A673 (cell line): ENCODE results near the gene ITPRIPL2. TPM values are rescaled to one million over a fixed set of nuclear protein-coding genes. Genes with fewer than 3 reads are reported as not detected.

Experiments used
- BruUV-seq: library from RNA; stranded (reverse); fragments of 400-500 nt; replicated peaks from 2 replicates; lab custom pipeline; 2021; lab: Mats Ljungman, UMichigan
- CTCF ChIA-PET: fragments of 300-600 bp; sonication (Branson Sonifier 250); formaldehyde crosslinking; loops from one replicate; lab custom pipeline; 2022; ENCODE audit warnings: antibody characterized with exemption; lab: Charles Lee
- POLR2A ChIA-PET: fragments of 300-600 bp; sonication (Branson Sonifier 250); formaldehyde crosslinking; loops from one replicate; lab custom pipeline; 2022; ENCODE audit warnings: antibody characterized with exemption; ENCODE audit not compliant: low non-redundant PET; lab: Charles Lee
- DNase-seq: peaks from one replicate; pipeline ENCODE4 v3.0.0-alpha.2; 2015; ENCODE audit warnings: low spot score
- H3K27ac ChIP-seq: fragments of 200-600 bp; sonication (generic); 2 replicates; pipeline ENCODE4 v1.5.1; 2016; ENCODE audit warnings: mixed run types, low read depth, mild to moderate bottlenecking, mixed read lengths, antibody characterized with exemption, low read length; ENCODE audit not compliant: poor library complexity, severe bottlenecking
- H3K27me3 ChIP-seq: fragments of 200-600 bp; sonication (generic); replicated peaks from 2 replicates; pipeline ENCODE4 v1.6.1; 2017; ENCODE audit warnings: mixed run types, low read depth, mild to moderate bottlenecking, mixed read lengths, antibody characterized with exemption, low read length; ENCODE audit not compliant: insufficient read depth, poor library complexity
- H3K36me3 ChIP-seq: fragments of 200-600 bp; sonication (generic); 2 replicates; pipeline ENCODE4 v1.6.1; 2016; ENCODE audit warnings: mixed run types, mild to moderate bottlenecking, mixed read lengths, antibody characterized with exemption, low read length; ENCODE audit not compliant: insufficient read depth, poor library complexity, severe bottlenecking
- H3K4me1 ChIP-seq: fragments of 200-600 bp; sonication (generic); 2 replicates; pipeline ENCODE4 v1.6.1; 2017; ENCODE audit warnings: mixed run types, mild to moderate bottlenecking, mixed read lengths, antibody characterized with exemption, low read length; ENCODE audit not compliant: insufficient read depth, poor library complexity, severe bottlenecking
- H3K4me3 ChIP-seq: fragments of 200-600 bp; sonication (generic); 2 replicates; pipeline ENCODE4 v1.5.1; 2016; ENCODE audit warnings: low read depth, mixed run types, mild to moderate bottlenecking, mixed read lengths, low read length; ENCODE audit not compliant: poor library complexity, severe bottlenecking
- H3K9me3 ChIP-seq: fragments of 200-600 bp; sonication (generic); 2 replicates; pipeline ENCODE4 v1.6.1; 2016; ENCODE audit warnings: mixed run types, low read depth, mild to moderate bottlenecking, mixed read lengths, antibody characterized with exemption, low read length; ENCODE audit not compliant: poor library complexity, severe bottlenecking
- EZH2 ChIP-seq: fragments of 200-600 bp; sonication (generic); IDR thresholded peaks from 2 replicates; pipeline ENCODE4 v1.6.1; 2017; ENCODE audit warnings: borderline replicate concordance, low read depth, mild to moderate bottlenecking, mixed read lengths, antibody characterized with exemption, low read length; ENCODE audit not compliant: poor library complexity, severe bottlenecking
- intact Hi-C: fragments of 100-400 bp; cut with micrococcal nuclease; formaldehyde crosslinking; loops from one replicate; pipeline ENCODE4 v1.10.0; 2022; ENCODE audit not compliant: unreplicated experiment
- total RNA-seq: library from RNA; stranded (reverse); gene quantifications from 2 replicates; pipeline ENCODE4 v1.2.3, GENCODE V29; 2021
- TF ChIP-seq, protein P1 (sequence below): fragments of 300-800, 200-600 bp; sonication (generic); conservative IDR thresholded peaks from 2 replicates; pipeline ENCODE4 v1.5.1; 2017; ENCODE audit warnings: low read depth, mild to moderate bottlenecking, antibody characterized with exemption, low read length, moderate library complexity, mixed read lengths

The ITPRIPL2 gene
- total RNA-seq, 1 experiment from 2014 or later = 20.2 TPM

DNA sequence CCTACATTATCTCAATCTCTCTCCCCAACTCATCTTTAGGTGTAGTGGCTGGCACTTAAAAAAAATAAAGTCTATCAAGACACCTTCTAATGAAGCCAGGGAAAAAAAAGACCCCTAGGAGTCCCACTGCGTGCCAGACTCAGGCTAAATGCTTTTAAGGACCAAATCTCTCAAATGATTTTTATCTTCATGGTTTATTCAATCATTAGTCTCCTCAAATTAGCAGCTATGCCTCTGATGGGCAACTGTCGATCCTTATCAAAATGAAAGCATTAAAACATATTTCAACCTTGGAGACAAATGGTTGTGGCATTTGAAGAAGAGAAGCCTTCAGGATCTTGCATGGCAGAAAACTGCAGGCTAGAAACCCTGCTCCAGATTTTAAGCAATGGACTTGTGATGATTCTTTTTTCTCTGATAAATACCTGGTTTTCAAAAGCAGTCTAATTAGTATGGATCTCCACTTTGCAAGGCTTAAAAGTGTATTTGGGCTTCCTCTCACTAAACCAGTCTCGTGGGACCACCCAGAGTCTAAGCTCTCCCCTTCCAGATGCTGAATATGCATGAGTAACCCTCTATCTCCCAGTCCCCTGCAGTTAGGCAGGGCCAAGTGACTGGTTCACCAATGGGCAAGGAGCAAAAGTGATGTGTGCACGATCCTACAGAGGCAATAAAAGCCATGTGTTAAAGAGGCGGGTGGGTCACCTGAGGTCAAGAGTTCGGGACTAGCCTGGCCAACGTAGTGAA, 14.9 kb downstream of the ITPRIPL2 start:
- BruUV-seq = no TSS peak
- no peak overlapping the region for H3K4me3 ChIP-seq
- CTCF ChIA-PET = no interaction called here
- H3K4me1 ChIP-seq = peaks cover 48% of the 10 kb centered on the region
- DNase-seq = peak; percentile 87
- H3K27ac ChIP-seq = peak overlapping the region; percentile 90
- no peaks in the 10 kb centered on the region for H3K27me3 ChIP-seq
- POLR2A ChIA-PET = no interaction called here
- TF ChIP-seq, protein P1, sequence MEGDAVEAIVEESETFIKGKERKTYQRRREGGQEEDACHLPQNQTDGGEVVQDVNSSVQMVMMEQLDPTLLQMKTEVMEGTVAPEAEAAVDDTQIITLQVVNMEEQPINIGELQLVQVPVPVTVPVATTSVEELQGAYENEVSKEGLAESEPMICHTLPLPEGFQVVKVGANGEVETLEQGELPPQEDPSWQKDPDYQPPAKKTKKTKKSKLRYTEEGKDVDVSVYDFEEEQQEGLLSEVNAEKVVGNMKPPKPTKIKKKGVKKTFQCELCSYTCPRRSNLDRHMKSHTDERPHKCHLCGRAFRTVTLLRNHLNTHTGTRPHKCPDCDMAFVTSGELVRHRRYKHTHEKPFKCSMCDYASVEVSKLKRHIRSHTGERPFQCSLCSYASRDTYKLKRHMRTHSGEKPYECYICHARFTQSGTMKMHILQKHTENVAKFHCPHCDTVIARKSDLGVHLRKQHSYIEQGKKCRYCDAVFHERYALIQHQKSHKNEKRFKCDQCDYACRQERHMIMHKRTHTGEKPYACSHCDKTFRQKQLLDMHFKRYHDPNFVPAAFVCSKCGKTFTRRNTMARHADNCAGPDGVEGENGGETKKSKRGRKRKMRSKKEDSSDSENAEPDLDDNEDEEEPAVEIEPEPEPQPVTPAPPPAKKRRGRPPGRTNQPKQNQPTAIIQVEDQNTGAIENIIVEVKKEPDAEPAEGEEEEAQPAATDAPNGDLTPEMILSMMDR = no peak
- no peak for TF ChIP-seq EZH2
- peaks cover 7% of the 10 kb centered on the region for H3K9me3 ChIP-seq
- no peaks in the 10 kb centered on the region for H3K36me3 ChIP-seq
- intact Hi-C loops = no loop called here

DNA sequence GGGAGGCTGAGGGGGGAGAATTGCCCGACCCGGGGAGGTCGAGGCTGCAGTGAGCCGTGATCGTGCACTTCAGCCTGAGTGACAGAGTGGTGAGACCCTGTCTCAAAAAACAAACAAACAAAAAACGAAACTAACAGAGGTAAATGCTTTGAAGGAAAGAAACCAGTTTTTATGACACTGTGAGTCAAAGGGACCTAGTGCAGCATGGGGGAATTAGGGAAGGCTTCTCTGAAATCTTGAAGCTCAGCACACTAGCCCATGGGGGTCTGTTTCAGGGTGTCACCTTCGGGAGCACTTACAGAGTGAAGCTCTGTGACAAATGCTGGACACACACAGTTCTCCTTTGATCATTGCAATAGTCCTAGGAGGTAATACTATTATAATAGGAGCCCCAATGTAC, 16.6 kb downstream of the ITPRIPL2 start:
- ChIA-PET POLR2A (interaction anchor here (0.9 kb wide), 1 partner anchor 329 kb away, joined by 3 read pairs; no protein-coding TSS in a partner anchor), CTCF (interaction anchor here (0.6 to 1.2 kb wide), 3 partner anchors 37 to 49 kb away, joined by 3 to 7 read pairs (median 3); partner anchors contain the start of gene SYT17)
- no peaks in the 10 kb centered on the region for H3K27me3 ChIP-seq
- intact Hi-C loops = no loop called here
- peaks cover 56% of the 10 kb centered on the region for H3K4me1 ChIP-seq
- H3K4me3 ChIP-seq = no peak overlapping the region
- no TSS peak for BruUV-seq
- H3K36me3 ChIP-seq = no peaks in the 10 kb centered on the region
- H3K9me3 ChIP-seq = peaks cover 7% of the 10 kb centered on the region
- DNase-seq = no peak
- peak overlapping the region; percentile 90 for H3K27ac ChIP-seq
- TF ChIP-seq EZH2 = no peak
- TF ChIP-seq, protein P1 = no peak

DNA sequence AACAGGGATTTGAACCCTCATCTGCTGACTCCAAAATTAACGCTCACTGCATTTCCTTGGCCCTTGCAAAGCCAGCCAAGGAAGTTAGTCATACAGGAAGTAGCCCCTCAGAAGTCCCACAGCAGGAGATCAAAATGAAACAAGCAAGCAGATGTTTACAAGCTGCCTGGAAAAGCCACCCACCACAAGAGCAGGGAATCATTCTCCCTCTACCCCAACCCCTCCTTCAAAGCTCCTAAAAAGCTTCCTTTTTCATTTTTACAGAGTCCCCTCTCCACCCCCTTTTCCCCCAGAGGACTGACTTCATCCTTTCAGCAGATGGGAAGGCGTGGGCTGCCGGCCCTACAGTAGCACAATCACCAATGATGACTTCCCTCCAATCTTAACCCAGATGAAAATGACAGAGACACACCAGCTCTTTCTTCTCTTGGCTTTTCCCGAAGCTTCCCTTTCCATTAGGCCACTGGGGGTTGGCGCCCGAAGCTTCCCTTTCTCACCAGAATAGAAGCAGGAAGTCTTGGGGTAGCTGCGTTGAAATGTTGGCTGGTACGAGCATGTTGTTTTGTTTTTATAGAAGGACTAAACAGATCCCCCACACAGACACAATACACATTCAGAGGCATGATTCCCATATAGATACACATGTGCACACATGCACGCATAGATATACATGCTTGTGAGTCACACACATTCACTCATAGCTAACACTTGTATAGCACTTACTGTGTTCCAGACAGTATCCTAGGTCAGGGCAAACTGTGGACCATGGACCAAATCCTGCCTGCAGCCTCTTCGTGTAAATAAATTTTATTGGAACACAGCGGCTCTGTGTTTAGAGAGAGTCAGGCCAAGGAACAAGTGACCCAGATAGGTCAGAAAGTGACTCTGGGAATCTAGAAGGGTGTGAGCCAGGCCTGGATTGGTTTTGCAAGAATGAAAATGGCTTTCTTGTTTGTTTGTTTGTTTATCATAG, 17.4 kb downstream of the ITPRIPL2 start:
- CTCF ChIA-PET = interaction anchor here (0.6 to 1.2 kb wide), 3 partner anchors 36 to 49 kb away, joined by 3 to 7 read pairs (median 3); partner anchors contain the start of gene SYT17
- BruUV-seq = no TSS peak

More for the DNA sequence above, 17.4 kb downstream of the ITPRIPL2 start:
- Histone ChIP-seq H3K9me3 (peaks cover 3% of the 10 kb centered on the region), H3K4me3 (no peak overlapping the region), H3K27me3 (no peaks in the 10 kb centered on the region), H3K27ac (peak overlapping the region; percentile 90), H3K36me3 (no peaks in the 10 kb centered on the region), H3K4me1 (peaks cover 63% of the 10 kb centered on the region)
- POLR2A ChIA-PET = interaction anchor here (0.6 to 0.9 kb wide), 3 partner anchors 16 to 329 kb away, joined by 3 read pairs; no protein-coding TSS in a partner anchor
- peak; percentile 99 for DNase-seq
- TF ChIP-seq, protein P1 = no peak
- no peak for TF ChIP-seq EZH2
- intact Hi-C loops = no loop called here
